HepG2 (cell line): Measurements from ENCODE around the gene EEA1. TPM values are rescaled to one million over a fixed set of nuclear protein-coding genes. Genes with fewer than 3 reads are reported as not detected.

Experiments used
- ATAC-seq: fragments of 200-7000 bp; cut with Tn5 transposase; 3 replicates; pipeline ENCODE4 v1.9.1; 2020; ENCODE audit warnings: mild to moderate bottlenecking, moderate library complexity
- BruUV-seq: library from RNA; stranded (reverse); fragments of 400-500 nt; replicated peaks from 2 replicates; lab custom pipeline; 2021; lab: Mats Ljungman, UMichigan
- CTCF ChIA-PET: fragments of 300-600 bp; formaldehyde crosslinking; extraction: SDS; loops from one replicate; lab custom pipeline; 2021; ENCODE audit warnings: low total read pairs, inconsistent platforms, low intra/inter-chr PET ratio; lab: Yijun Ruan, JAX
- POLR2A ChIA-PET: fragments of 350-600 bp; sonication (Branson Sonifier 250); formaldehyde crosslinking; loops from one replicate; lab custom pipeline; 2020; ENCODE audit warnings: antibody characterized with exemption, inconsistent platforms; lab: Yijun Ruan, JAX
- DNase-seq: peaks from one replicate; pipeline ENCODE4 v3.0.0-alpha.2; 2015; ENCODE audit warnings: low spot score
- FAIRE-seq: peaks from 3 replicates; lab custom pipeline; 2011; peaks lifted over from hg19 to GRCh38; lab: Jason Lieb, UNC
- H2AFZ ChIP-seq: one replicate; pipeline ENCODE4 v1.6.1; 2011; ENCODE audit warnings: low read length, inconsistent platforms
- H3K27ac ChIP-seq: fragments of 300-600 bp; 3 replicates; pipeline ENCODE4 v1.8.0; 2011; ENCODE audit warnings: mixed run types, mild to moderate bottlenecking, mixed read lengths, low read length, inconsistent platforms; ENCODE audit not compliant: insufficient read depth; ENCODE audit errors: extremely low read length
- H3K27me3 ChIP-seq, 2 experiments: fragments of 200-600 bp in 1 of 2; 2 replicates in 1 of 2; 3 replicates in 1 of 2; pipeline versions ENCODE4 v1.6.0 to v1.8.0; 2011; ENCODE audit warnings: low read length in 2 of 2, mild to moderate bottlenecking in 2 of 2, moderate library complexity in 2 of 2, inconsistent platforms in 1 of 2; ENCODE audit not compliant: insufficient read depth in 2 of 2, control insufficient read depth in 1 of 2
- H3K36me3 ChIP-seq, 2 experiments: fragments of 200-600 bp in 1 of 2; replicated peaks in 1 of 2; 2 replicates in 1 of 2; 3 replicates in 1 of 2; pipeline versions ENCODE4 v1.5.1 to v1.8.0; 2011; ENCODE audit warnings: low read length in 2 of 2, inconsistent platforms in 1 of 2; ENCODE audit not compliant: insufficient read depth in 2 of 2, control insufficient read depth in 1 of 2
- H3K4me1 ChIP-seq: 2 replicates; pipeline ENCODE4 v1.5.1; 2012; ENCODE audit warnings: low read length, inconsistent platforms; ENCODE audit not compliant: insufficient read depth
- H3K4me2 ChIP-seq: 2 replicates; pipeline ENCODE4 v1.6.0; 2011; ENCODE audit warnings: low read depth, low read length, inconsistent platforms
- H3K4me3 ChIP-seq, 3 experiments: fragments of 200-600 bp in 1 of 3; sonication (generic), shearing (Covaris generic) in 1 of 3; replicated peaks in 1 of 3; 2 replicates each; pipeline ENCODE4 v1.5.1; 2011 to 2016; ENCODE audit warnings: low read length in 3 of 3, inconsistent platforms in 2 of 3, low read depth in 2 of 3, mild to moderate bottlenecking in 2 of 3, control low read depth in 1 of 3, mixed read lengths in 1 of 3; ENCODE audit not compliant: insufficient read depth in 1 of 3
- H3K79me2 ChIP-seq: one replicate; pipeline ENCODE4 v1.6.1; 2011; ENCODE audit warnings: low read length, inconsistent platforms; ENCODE audit not compliant: insufficient read depth
- H3K9ac ChIP-seq: 2 replicates; pipeline ENCODE4 v1.6.0; 2011; ENCODE audit warnings: mild to moderate bottlenecking, low read depth, low read length, inconsistent platforms; ENCODE audit not compliant: insufficient read depth
- H3K9me3 ChIP-seq: 2 replicates; pipeline ENCODE4 v1.5.1; 2012; ENCODE audit warnings: mild to moderate bottlenecking, low read length
- H4K20me1 ChIP-seq: 2 replicates; pipeline ENCODE4 v1.6.0; 2011; ENCODE audit warnings: inconsistent platforms, mild to moderate bottlenecking, low read length, moderate library complexity; ENCODE audit not compliant: insufficient read depth
- EEA1 ChIP-seq: sonication (generic); formaldehyde crosslinking; IDR thresholded peaks from 2 replicates; pipeline ENCODE4 v1.5.1; 2020; ENCODE audit warnings: mild to moderate bottlenecking, missing genetic modification reagents, borderline replicate concordance
- HMG20A ChIP-seq: IDR thresholded peaks from 2 replicates; pipeline ENCODE4 v1.6.1; 2016; ENCODE audit warnings: borderline replicate concordance
- MXI1 ChIP-seq: IDR thresholded peaks from 3 replicates; pipeline ENCODE4 v1.6.1; 2012; ENCODE audit warnings: low read depth, low read length, inconsistent platforms, borderline replicate concordance
- RCOR2 ChIP-seq: IDR thresholded peaks from 2 replicates; pipeline ENCODE4 v1.6.1; 2016; ENCODE audit warnings: missing biosample characterization, missing genetic modification reagents
- SNAPC2 ChIP-seq: sonication (generic); formaldehyde crosslinking; IDR thresholded peaks from 2 replicates; pipeline ENCODE4 v1.8.1; 2022; ENCODE audit warnings: mild to moderate bottlenecking, missing genetic modification reagents
- SOX5 ChIP-seq: IDR thresholded peaks from 2 replicates; pipeline ENCODE4 v1.6.1; 2016; ENCODE audit warnings: borderline replicate concordance
- ZNF251 ChIP-seq: sonication (generic); formaldehyde crosslinking; IDR thresholded peaks from 2 replicates; pipeline ENCODE4 v1.9.0; 2021; ENCODE audit warnings: mild to moderate bottlenecking, missing genetic modification reagents
- ZNF556 ChIP-seq: sonication (generic); formaldehyde crosslinking; IDR thresholded peaks from 2 replicates; pipeline ENCODE4 v1.4.0; 2020; ENCODE audit warnings: mild to moderate bottlenecking, missing genetic modification reagents, borderline replicate concordance
- ZNF790 ChIP-seq: sonication (generic); formaldehyde crosslinking; IDR thresholded peaks from 2 replicates; pipeline ENCODE4 v1.8.0; 2022; ENCODE audit warnings: missing genetic modification reagents, mild to moderate bottlenecking, borderline replicate concordance
- WGBS: methylation state at CpG from one replicate; pipeline ENCODE4 v1.1.6; 2017; ENCODE audit warnings: low lambda C conversion rate; 5-methylcytosine and 5-hydroxymethylcytosine counted together
- in situ Hi-C: cut with HindIII; loops from 2 replicates; pipeline ENCODE4 v1.10.0; 2017; ENCODE audit warnings: low pct_unique_long_range_greater_than_20kb; ENCODE audit not compliant: extremely low pct_ligation_motif_present
- intact Hi-C: fragments of 100-400 bp; cut with micrococcal nuclease; formaldehyde crosslinking; loops from one replicate; pipeline ENCODE4 v1.10.0; 2022; ENCODE audit not compliant: unreplicated experiment
- polyA plus RNA-seq, 8 experiments: library from polyadenylated mRNA; depleted of rRNA in 3 of 8; stranded (reverse) in 7 of 8; unstranded in 1 of 8; fragments of >200 nt; fragmentation: Illumina TruSeq in 4 of 8; extraction: Trizol in 4 of 8; gene quantifications; 2 replicates each; pipeline versions ENCODE4 v1.2.1 to v1.2.3, GENCODE V29; 2011 to 2016; ENCODE audit warnings: low read depth in 4 of 8, missing spikeins in 1 of 8, mixed read lengths in 1 of 8; ENCODE audit not compliant: insufficient read depth in 1 of 8
- total RNA-seq, 5 experiments: library from RNA; depleted of rRNA; stranded (reverse); fragments of >200 nt; fragmentation: Illumina TruSeq; extraction: Trizol; gene quantifications; 2 replicates each; pipeline ENCODE4 v1.2.3, GENCODE V29; 2016; ENCODE audit warnings: low read depth in 1 of 5
- TF ChIP-seq, protein P1 (sequence below): sonication (generic); formaldehyde crosslinking; IDR thresholded peaks from 2 replicates; pipeline ENCODE4 v1.4.0; 2020; ENCODE audit warnings: missing genetic modification reagents

The EEA1 gene
- total and polyA plus RNA-seq, 2 of the 13 experiments (the other 11 are each of a cell fraction or from before 2014, with no cell fraction given), result 5.0 to 19.3 TPM

- POLR2A ChIA-PET, result no interaction called here
- Histone ChIP-seq H3K79me2 (no peaks in the 10 kb centered on the region), H3K27ac (no peak overlapping the region), H4K20me1 (no peaks in the 10 kb centered on the region), H3K4me1 (no peaks in the 10 kb centered on the region), H2AFZ (no peak overlapping the region), H3K36me3 (no peaks in the 10 kb centered on the region), H3K9ac (no peak overlapping the region), H3K4me3 (no peak overlapping the region), H3K4me2 (no peak overlapping the region), H3K27me3 (peaks cover 0 to 14% of the 10 kb centered on the region in 2 experiments; a peak in 1 of 5 replicates), H3K9me3 (no peaks in the 10 kb centered on the region)
- no peak for TF ChIP-seq ZNF251 (CRISPR knock-in tag)
- no peak for TF ChIP-seq ZNF556 (CRISPR knock-in tag)
- TF ChIP-seq, protein P1, sequence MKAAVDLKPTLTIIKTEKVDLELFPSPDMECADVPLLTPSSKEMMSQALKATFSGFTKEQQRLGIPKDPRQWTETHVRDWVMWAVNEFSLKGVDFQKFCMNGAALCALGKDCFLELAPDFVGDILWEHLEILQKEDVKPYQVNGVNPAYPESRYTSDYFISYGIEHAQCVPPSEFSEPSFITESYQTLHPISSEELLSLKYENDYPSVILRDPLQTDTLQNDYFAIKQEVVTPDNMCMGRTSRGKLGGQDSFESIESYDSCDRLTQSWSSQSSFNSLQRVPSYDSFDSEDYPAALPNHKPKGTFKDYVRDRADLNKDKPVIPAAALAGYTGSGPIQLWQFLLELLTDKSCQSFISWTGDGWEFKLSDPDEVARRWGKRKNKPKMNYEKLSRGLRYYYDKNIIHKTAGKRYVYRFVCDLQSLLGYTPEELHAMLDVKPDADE (CRISPR knock-in tag), result no peak
- no peak for TF ChIP-seq EEA1
- no peak for TF ChIP-seq SOX5 (CRISPR knock-in tag)
- TF ChIP-seq ZNF790 (CRISPR knock-in tag), result no peak
- no peak for TF ChIP-seq MXI1
- TF ChIP-seq RCOR2 (CRISPR knock-in tag), result no peak
- no peak for TF ChIP-seq SNAPC2 (CRISPR knock-in tag)
- TF ChIP-seq HMG20A, result no peak
- no TSS peak for BruUV-seq
- in situ Hi-C loops (no loop called here), intact Hi-C loops (no loop called here)
- DNase-seq (no peak), FAIRE-seq (no peak), ATAC-seq (no peak)
- CTCF ChIA-PET, result no interaction called here
- WGBS, result 0% methylated on average over 3 of the region's 3 CpGs
Measured at GRCh38 chr12:92756898-92757596, 172.0 kb downstream of the EEA1 start.
